Progenitor cell of endocrine pancreas (in vitro differentiated cells): ENCODE results near the gene ATP8A2. TPM values are rescaled to one million over a fixed set of nuclear protein-coding genes. Genes with fewer than 3 reads are reported as not detected.
A peak's percentile ranks its signal among the peaks of the same experiment; 100 is the strongest.

Experiments used
- DNase-seq: peaks from one replicate; pipeline ENCODE4 v3.0.0; 2021; ENCODE audit warnings: low spot score; ENCODE audit not compliant: unreplicated experiment
- H3K27ac Mint-ChIP-seq: 2 replicates; pipeline ENCODE4 v1.8.0; 2021; ENCODE audit warnings: mild to moderate bottlenecking, moderate library complexity, mixed read lengths
- H3K27me3 Mint-ChIP-seq: 2 replicates; pipeline ENCODE4 v1.8.0; 2021; ENCODE audit warnings: mixed read lengths
- H3K36me3 Mint-ChIP-seq: 2 replicates; pipeline ENCODE4 v1.8.0; 2022; ENCODE audit warnings: mixed read lengths; ENCODE audit not compliant: insufficient read depth
- H3K4me1 Mint-ChIP-seq: 2 replicates; pipeline ENCODE4 v1.8.0; 2021; ENCODE audit warnings: low read depth, mixed read lengths
- H3K4me3 Mint-ChIP-seq: 2 replicates; pipeline ENCODE4 v1.8.0; 2021; ENCODE audit warnings: low read depth, mild to moderate bottlenecking, moderate library complexity, mixed read lengths
- H3K9me3 Mint-ChIP-seq: 2 replicates; pipeline ENCODE4 v1.8.0; 2021; ENCODE audit warnings: low read depth, mixed read lengths
- total RNA-seq: library from RNA; stranded (reverse); gene quantifications from 2 replicates; pipeline ENCODE4 v1.2.1, GENCODE V29; 2021
- TF ChIP-seq, protein P1 (sequence below): fragments of 200-600 bp; sonication (generic); IDR thresholded peaks from one replicate; pipeline ENCODE4 v1.5.0; 2021; ENCODE audit warnings: antibody characterized with exemption, mild to moderate bottlenecking; ENCODE audit not compliant: unreplicated experiment

The ATP8A2 gene
- total RNA-seq, 1 donor from 2014 or later: 0.38 TPM

DNA sequence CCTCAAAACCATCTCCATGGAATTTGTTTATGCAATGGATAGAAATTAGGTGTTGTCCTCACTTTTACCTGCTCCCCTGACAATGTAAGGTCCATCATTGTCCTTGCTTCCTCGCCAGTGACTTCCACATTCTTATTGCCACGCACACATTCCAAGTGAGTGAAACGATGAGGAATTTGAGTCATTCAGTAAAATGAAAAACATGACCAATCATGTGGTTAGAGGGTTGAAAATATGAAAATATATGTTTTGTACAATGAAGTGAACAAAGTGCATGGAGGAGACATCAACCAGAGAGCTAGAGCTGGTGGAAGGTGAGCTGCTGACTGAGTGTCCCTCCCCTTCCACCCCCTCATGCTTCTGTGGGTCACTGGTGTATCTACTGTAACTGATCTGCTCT lies 91.7 kb downstream of the ATP8A2 start:
- H3K27ac Mint-ChIP-seq: no peak overlapping the region
- no peaks in the 10 kb centered on the region for H3K36me3 Mint-ChIP-seq
- H3K4me1 Mint-ChIP-seq: no peaks in the 10 kb centered on the region
- no peaks in the 10 kb centered on the region for H3K9me3 Mint-ChIP-seq
- H3K27me3 Mint-ChIP-seq: peaks cover 57% of the 10 kb centered on the region
- TF ChIP-seq, protein P1, sequence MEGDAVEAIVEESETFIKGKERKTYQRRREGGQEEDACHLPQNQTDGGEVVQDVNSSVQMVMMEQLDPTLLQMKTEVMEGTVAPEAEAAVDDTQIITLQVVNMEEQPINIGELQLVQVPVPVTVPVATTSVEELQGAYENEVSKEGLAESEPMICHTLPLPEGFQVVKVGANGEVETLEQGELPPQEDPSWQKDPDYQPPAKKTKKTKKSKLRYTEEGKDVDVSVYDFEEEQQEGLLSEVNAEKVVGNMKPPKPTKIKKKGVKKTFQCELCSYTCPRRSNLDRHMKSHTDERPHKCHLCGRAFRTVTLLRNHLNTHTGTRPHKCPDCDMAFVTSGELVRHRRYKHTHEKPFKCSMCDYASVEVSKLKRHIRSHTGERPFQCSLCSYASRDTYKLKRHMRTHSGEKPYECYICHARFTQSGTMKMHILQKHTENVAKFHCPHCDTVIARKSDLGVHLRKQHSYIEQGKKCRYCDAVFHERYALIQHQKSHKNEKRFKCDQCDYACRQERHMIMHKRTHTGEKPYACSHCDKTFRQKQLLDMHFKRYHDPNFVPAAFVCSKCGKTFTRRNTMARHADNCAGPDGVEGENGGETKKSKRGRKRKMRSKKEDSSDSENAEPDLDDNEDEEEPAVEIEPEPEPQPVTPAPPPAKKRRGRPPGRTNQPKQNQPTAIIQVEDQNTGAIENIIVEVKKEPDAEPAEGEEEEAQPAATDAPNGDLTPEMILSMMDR: no peak
- no peak overlapping the region for H3K4me3 Mint-ChIP-seq
- no peak for DNase-seq

DNA sequence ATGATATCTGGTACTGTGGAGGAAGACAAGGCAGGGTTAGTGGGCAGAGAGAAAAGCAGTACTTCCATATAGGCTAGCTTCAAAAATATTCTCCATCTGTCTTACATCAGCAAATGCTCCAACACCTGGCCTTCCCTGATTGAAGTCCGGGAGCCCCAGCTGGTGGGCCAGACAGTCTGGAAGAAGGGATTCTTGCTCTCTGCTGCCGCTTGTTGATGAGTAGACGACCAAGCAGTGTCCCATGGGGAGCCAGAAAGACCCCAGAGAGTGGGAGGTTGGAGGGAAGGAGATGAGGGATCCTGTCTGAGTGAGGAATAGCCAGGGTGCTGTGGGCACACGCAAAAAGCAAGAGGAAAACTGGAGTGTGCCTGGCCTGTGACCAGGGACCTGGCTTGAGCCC lies 95.1 kb downstream of the ATP8A2 start:
- TF ChIP-seq, protein P1: no peak
- H3K4me1 Mint-ChIP-seq: peaks cover 2% of the 10 kb centered on the region
- H3K27me3 Mint-ChIP-seq: peaks cover 73% of the 10 kb centered on the region
- DNase-seq: no peak
- no peaks in the 10 kb centered on the region for H3K36me3 Mint-ChIP-seq
- H3K27ac Mint-ChIP-seq: no peak overlapping the region
- no peak overlapping the region for H3K4me3 Mint-ChIP-seq
- no peaks in the 10 kb centered on the region for H3K9me3 Mint-ChIP-seq

DNA sequence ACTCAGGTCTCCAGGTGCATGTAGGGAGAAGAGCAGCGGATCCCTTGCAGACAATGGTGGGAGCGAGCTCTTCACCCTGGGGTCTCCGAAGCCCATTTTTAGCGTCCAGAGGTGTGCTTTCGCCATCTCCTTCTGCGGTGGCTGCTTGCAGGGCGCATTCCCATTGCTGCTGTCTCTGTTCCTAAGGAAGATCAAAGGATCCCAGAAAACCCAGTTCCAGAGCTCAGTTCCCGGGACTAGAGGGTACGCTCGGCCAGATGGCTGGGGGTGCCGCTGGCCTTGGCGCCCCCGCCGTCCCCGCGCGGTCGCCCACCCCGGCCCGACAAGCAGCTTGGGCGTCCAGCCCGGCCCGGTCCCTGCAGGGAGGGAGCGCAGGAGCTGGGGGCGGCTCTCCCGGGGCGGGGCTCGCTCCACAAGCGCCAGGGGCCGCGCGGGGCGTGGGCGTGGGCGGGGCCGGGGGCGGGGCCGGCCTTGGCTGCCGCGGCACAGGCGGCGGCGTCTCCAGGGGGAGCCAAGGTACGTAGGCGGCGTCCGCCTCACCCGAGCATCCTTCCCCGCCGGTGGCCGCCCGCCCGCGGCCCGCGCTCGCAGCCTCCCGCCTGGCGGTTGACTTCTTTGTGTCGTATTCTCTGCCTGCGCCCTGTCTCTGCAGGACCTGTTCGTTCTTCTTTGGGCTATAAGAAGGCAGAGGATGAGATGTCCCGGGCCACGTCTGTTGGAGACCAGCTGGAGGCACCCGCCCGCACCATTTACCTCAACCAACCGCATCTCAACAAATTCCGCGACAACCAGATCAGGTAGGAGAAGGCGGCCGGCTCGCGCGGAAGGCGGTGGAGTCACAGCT lies 96.8 kb downstream of the ATP8A2 start:
- TF ChIP-seq, protein P1: no peak
- Mint-ChIP-seq H3K27me3 (peaks cover 69% of the 10 kb centered on the region), H3K36me3 (no peaks in the 10 kb centered on the region), H3K27ac (peak overlapping the region; percentile 38), H3K9me3 (no peaks in the 10 kb centered on the region), H3K4me3 (peak overlapping the region; percentile 77), H3K4me1 (peaks cover 2% of the 10 kb centered on the region)
- peak; percentile 49 for DNase-seq

DNA sequence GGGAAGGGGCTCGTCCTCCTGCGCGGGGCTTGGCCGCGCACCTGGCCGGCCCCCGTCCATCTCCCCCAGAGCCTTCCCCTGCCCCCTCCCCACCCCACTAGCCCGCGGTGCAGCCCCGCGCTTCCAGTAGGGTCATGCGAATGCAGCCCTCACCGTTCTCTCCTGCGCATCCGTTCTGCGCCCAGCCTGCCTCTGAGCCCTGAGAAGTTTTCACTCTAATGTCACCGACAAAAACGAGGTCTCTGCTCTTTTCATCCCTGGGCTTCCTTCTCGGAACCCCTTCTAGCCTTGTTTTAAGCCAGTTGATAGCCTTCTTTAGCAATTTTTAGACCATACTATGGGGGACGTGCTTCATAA lies 97.4 kb downstream of the ATP8A2 start:
- Mint-ChIP-seq H3K4me3 (peak overlapping the region; percentile 77), H3K27ac (no peak overlapping the region), H3K4me1 (peaks cover 2% of the 10 kb centered on the region), H3K9me3 (no peaks in the 10 kb centered on the region), H3K27me3 (peaks cover 64% of the 10 kb centered on the region), H3K36me3 (no peaks in the 10 kb centered on the region)
- TF ChIP-seq, protein P1: no peak
- no peak for DNase-seq

DNA sequence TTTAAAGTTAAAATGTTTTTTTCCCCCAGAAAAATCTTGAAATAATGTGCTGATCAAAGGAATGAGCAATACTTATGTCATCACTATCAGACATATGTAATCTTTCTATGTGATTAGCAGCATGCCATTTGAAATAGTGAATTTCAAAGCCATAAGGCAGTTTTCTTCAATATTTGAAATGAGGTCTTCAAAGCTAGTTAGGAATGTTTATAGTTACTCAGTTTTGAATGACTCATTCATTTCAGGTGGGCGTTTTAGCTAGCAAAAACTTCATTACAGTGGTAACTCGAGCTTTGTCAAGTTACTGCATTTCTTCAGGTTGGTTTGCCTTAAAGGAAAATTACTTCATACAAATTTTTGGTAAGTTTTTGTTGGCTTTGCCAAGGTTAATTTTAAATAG lies 102.1 kb downstream of the ATP8A2 start:
- Mint-ChIP-seq H3K27ac (no peak overlapping the region), H3K4me3 (no peak overlapping the region)
- DNase-seq: no peak

More for the DNA sequence above, 102.1 kb downstream of the ATP8A2 start:
- H3K27me3 Mint-ChIP-seq: peaks cover 26% of the 10 kb centered on the region
- TF ChIP-seq, protein P1: no peak
- peaks cover 2% of the 10 kb centered on the region for H3K4me1 Mint-ChIP-seq
- H3K36me3 Mint-ChIP-seq: no peaks in the 10 kb centered on the region
- H3K9me3 Mint-ChIP-seq: no peaks in the 10 kb centered on the region
